ENCODE results near the gene KRT86.
A peak's percentile ranks its signal among the peaks of the same experiment; 100 is the strongest.
"Not testable (repeated sequence)": the region's sequence is repeated elsewhere in the genome, so short reads cannot be mapped to it uniquely, and the experiment has no call there.

Gene KRT86

GRCh38 chr12:52267699-52268098, 6.7 kb upstream of the KRT86 start:
- no peak for DNase-seq (ENCODE audit: low read depth, low spot score)

- DNase-seq (ENCODE audit: low read depth, low spot score): no peak
Observed at GRCh38 chr12:52268212-52268611, 6.2 kb upstream of the KRT86 start.

- DNase-seq (ENCODE audit: low read depth, low spot score): no peak
Observed at GRCh38 chr12:52270541-52271070, 3.8 kb upstream of the KRT86 start.

- DNase-seq (ENCODE audit: low read depth, low spot score): no peak
Observed at GRCh38 chr12:52271158-52271557, 3.3 kb upstream of the KRT86 start.

GRCh38 chr12:52275686-52276085, 1.2 kb downstream of the KRT86 start:
- no peak for DNase-seq (ENCODE audit: low read depth, low spot score)

- no peak for DNase-seq (ENCODE audit: low read depth, low spot score)
Observed at GRCh38 chr12:52277486-52278245, 3.2 kb downstream of the KRT86 start.

GRCh38 chr12:52278575-52279421, 4.4 kb downstream of the KRT86 start:
- peak; percentile 85 for DNase-seq (ENCODE audit: low read depth, low spot score)

GRCh38 chr12:52279422-52280318, 5.2 kb downstream of the KRT86 start:
- no peak for DNase-seq (ENCODE audit: low read depth, low spot score)

GRCh38 chr12:52280319-52280795, 5.9 kb downstream of the KRT86 start:
- DNase-seq (ENCODE audit: low read depth, low spot score): no peak

- peak; percentile 36 for DNase-seq (ENCODE audit: low read depth, low spot score)
Observed at GRCh38 chr12:52280796-52281560, 6.5 kb downstream of the KRT86 start.

- DNase-seq (ENCODE audit: low read depth, low spot score): no peak
Observed at GRCh38 chr12:52284562-52285171, 10.2 kb downstream of the KRT86 start.

- DNase-seq (ENCODE audit: low read depth, low spot score): no peak
Observed at GRCh38 chr12:52285172-52285745, 10.8 kb downstream of the KRT86 start.

- no peak for DNase-seq (ENCODE audit: low read depth, low spot score)
Observed at GRCh38 chr12:52285851-52286530, 11.5 kb downstream of the KRT86 start.

- not testable (repeated sequence) for DNase-seq (ENCODE audit: low read depth, low spot score)
Observed at GRCh38 chr12:52286857-52287785, 12.7 kb downstream of the KRT86 start.

GRCh38 chr12:52287816-52288805, 13.7 kb downstream of the KRT86 start:
- DNase-seq (ENCODE audit: low read depth, low spot score): not testable (repeated sequence)

- DNase-seq (ENCODE audit: low read depth, low spot score): not testable (repeated sequence)
Observed at GRCh38 chr12:52290483-52291134, 16.2 kb downstream of the KRT86 start.

Measured in ELF-1 (cell line).